GM18517 (cell line): ENCODE measurements around the gene C15orf39.

Experiments used
- ATAC-seq: cut with Tn5 transposase; IDR thresholded peaks from one replicate; pipeline ENCODE4 v1.9.1; 2021; ENCODE audit warnings: mild to moderate bottlenecking, moderate library complexity; ENCODE audit not compliant: unreplicated experiment

Gene C15orf39

GRCh38 chr15:75171408-75171807 is 30.3 kb upstream of the C15orf39 start:
- no peak for ATAC-seq

- ATAC-seq: no peak
These were observed 29.3 kb upstream of the C15orf39 start for GRCh38 chr15:75172284-75172820.

GRCh38 chr15:75174102-75174501 is 27.6 kb upstream of the C15orf39 start:
- ATAC-seq: no peak

GRCh38 chr15:75174729-75175128 is 27.0 kb upstream of the C15orf39 start:
- no peak for ATAC-seq

GRCh38 chr15:75176396-75176761 is 25.3 kb upstream of the C15orf39 start:
- no peak for ATAC-seq

GRCh38 chr15:75177360-75178071 is 24.2 kb upstream of the C15orf39 start:
- no peak for ATAC-seq

GRCh38 chr15:75178171-75178937 is 23.3 kb upstream of the C15orf39 start:
- ATAC-seq: no peak

- ATAC-seq: no peak
These were observed 22.5 kb upstream of the C15orf39 start for GRCh38 chr15:75178938-75179745.

GRCh38 chr15:75179746-75180140 is 21.9 kb upstream of the C15orf39 start:
- ATAC-seq: no peak

- no peak for ATAC-seq
These were observed 19.9 kb upstream of the C15orf39 start for GRCh38 chr15:75181780-75182179.

GRCh38 chr15:75182187-75183131 is 19.2 kb upstream of the C15orf39 start:
- ATAC-seq: no peak

GRCh38 chr15:75185271-75186029 is 16.2 kb upstream of the C15orf39 start:
- no peak for ATAC-seq

GRCh38 chr15:75186044-75186443 is 15.6 kb upstream of the C15orf39 start:
- no peak for ATAC-seq

GRCh38 chr15:75188499-75188898 is 13.2 kb upstream of the C15orf39 start:
- no peak for ATAC-seq

GRCh38 chr15:75191235-75191634 is 10.4 kb upstream of the C15orf39 start:
- ATAC-seq: no peak

GRCh38 chr15:75192307-75192706 is 9.4 kb upstream of the C15orf39 start:
- ATAC-seq: no peak

GRCh38 chr15:75193272-75193671 is 8.4 kb upstream of the C15orf39 start:
- ATAC-seq: no peak

- ATAC-seq: no peak
These were observed 7.7 kb upstream of the C15orf39 start for GRCh38 chr15:75193976-75194375.

GRCh38 chr15:75194397-75194796 is 7.3 kb upstream of the C15orf39 start:
- ATAC-seq: no peak
